OCI-LY3 (cell line): Measurements from ENCODE around the gene RNF121.

ENCODE experiments used
- H2AFZ ChIP-seq: fragments of 200-600, 300-600 bp; shearing (Covaris generic); 2 replicates; pipeline ENCODE4 v1.6.0; 2014; ENCODE audit warnings: antibody characterized with exemption, low read depth, low read length
- H3K27ac ChIP-seq: fragments of 200-600, 300-600 bp; sonication (generic); 2 replicates; pipeline ENCODE4 v1.5.1; 2014; ENCODE audit warnings: mild to moderate bottlenecking, low read length, moderate library complexity, mixed read lengths
- H3K27me3 ChIP-seq: fragments of 200-600, 300-600 bp; sonication (generic); 2 replicates; pipeline ENCODE4 v1.6.1; 2014; ENCODE audit warnings: low read depth, low read length, mixed read lengths
- H3K36me3 ChIP-seq: fragments of 200-600, 300-600 bp; sonication (generic); replicated peaks from 2 replicates; pipeline ENCODE3; 2014; ENCODE audit warnings: low read depth, low read length, mixed read lengths
- H3K4me1 ChIP-seq: fragments of 300-600, 200-600 bp; sonication (generic); 2 replicates; pipeline ENCODE4 v1.6.1; 2014; ENCODE audit warnings: low read length, mixed read lengths
- H3K4me2 ChIP-seq: fragments of 200-600, 300-600 bp; sonication (generic); 2 replicates; pipeline ENCODE4 v1.6.1; 2014; ENCODE audit warnings: low read length, mixed read lengths
- H3K4me3 ChIP-seq: fragments of 300-600, 200-600 bp; sonication (generic); 2 replicates; pipeline ENCODE4 v1.5.1; 2014; ENCODE audit warnings: antibody characterized with exemption, mild to moderate bottlenecking, low read length, moderate library complexity
- H3K79me2 ChIP-seq: fragments of 300-600, 200-600 bp; shearing (Covaris generic); 2 replicates; pipeline ENCODE4 v1.6.1; 2014; ENCODE audit warnings: mild to moderate bottlenecking, low read length, mixed read lengths
- H3K9ac ChIP-seq: fragments of 300-600, 200-600 bp; shearing (Covaris generic); 2 replicates; pipeline ENCODE4 v1.6.0; 2014; ENCODE audit warnings: mild to moderate bottlenecking, low read length, moderate library complexity
- H3K9me3 ChIP-seq: fragments of 200-600, 300-600 bp; shearing (Covaris generic); 2 replicates; pipeline ENCODE4 v1.6.1; 2014; ENCODE audit warnings: low read length, mixed read lengths; ENCODE audit not compliant: insufficient read depth
- H4K20me1 ChIP-seq: fragments of 200-600, 300-600 bp; sonication (generic); 2 replicates; pipeline ENCODE4 v1.6.1; 2016; ENCODE audit warnings: low read length, mixed read lengths; ENCODE audit not compliant: insufficient read depth
- CTCF ChIP-seq: fragments of 200-600, 300-600 bp; sonication (generic); IDR thresholded peaks from 2 replicates; pipeline ENCODE4 v1.5.1; 2014; ENCODE audit warnings: antibody characterized with exemption, low read length, low read depth
- EZH2phosphoT487 ChIP-seq: fragments of 200-600 bp; shearing (Covaris generic); IDR thresholded peaks from 2 replicates; pipeline ENCODE4 v1.6.1; 2018; ENCODE audit warnings: antibody characterized with exemption, mixed run types, low read depth

RNF121 gene

GRCh38 chr11:72010529-72011233 lies 81.8 kb downstream of the RNF121 start:
- H4K20me1 ChIP-seq, result no peaks in the 10 kb centered on the region; the same call in 1 of the 2 replicates
- peaks cover 85% of the 10 kb centered on the region for H3K36me3 ChIP-seq

DNA sequence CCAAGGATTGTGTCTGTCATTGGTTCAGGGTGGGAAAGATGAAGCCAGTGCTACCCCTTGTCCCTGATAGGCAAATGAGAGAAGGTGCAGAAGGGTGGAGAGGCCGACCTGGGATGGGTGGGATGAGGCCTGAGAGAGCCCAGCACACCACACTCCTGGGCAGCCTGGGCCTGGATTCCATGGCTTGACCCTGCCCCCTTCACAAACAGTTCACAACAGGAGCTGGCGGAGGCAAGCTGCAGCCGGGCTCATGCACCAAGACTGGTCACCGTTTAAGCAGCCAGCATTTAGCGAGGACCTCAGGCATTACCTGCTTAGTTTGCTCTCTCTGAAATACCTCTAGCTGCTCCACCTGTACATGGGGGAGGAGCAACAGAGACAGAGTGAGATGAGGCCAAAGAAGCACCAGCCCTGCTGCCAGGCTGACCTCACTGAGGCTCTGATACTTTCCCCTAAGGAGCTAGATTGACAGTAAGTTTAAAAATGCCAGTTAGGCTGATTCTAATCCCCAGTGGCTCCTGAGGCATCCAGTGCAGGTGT lies 83.3 kb downstream of the RNF121 start:
- TF ChIP-seq EZH2phosphoT487 (no peak), CTCF (no peak)
- H3K4me3 ChIP-seq, result no peak overlapping the region
- H4K20me1 ChIP-seq, result no peaks in the 10 kb centered on the region; the same call in 1 of the 2 replicates
- no peaks in the 10 kb centered on the region for H3K4me1 ChIP-seq
- no peaks in the 10 kb centered on the region for H3K79me2 ChIP-seq
- no peak overlapping the region for H3K4me2 ChIP-seq
- no peak overlapping the region for H2AFZ ChIP-seq
- H3K27me3 ChIP-seq, result no peaks in the 10 kb centered on the region
- H3K27ac ChIP-seq, result no peak overlapping the region
- H3K36me3 ChIP-seq, result peaks cover 81% of the 10 kb centered on the region
- H3K9ac ChIP-seq, result no peak overlapping the region
- H3K9me3 ChIP-seq, result no peaks in the 10 kb centered on the region

More at GRCh38 chr11:72010529-72011233, 81.8 kb downstream of the RNF121 start:
- Histone ChIP-seq H3K27me3 (no peaks in the 10 kb centered on the region), H3K9me3 (no peaks in the 10 kb centered on the region), H2AFZ (no peak overlapping the region), H3K27ac (no peak overlapping the region), H3K4me3 (no peak overlapping the region), H3K79me2 (no peaks in the 10 kb centered on the region), H3K4me2 (no peak overlapping the region), H3K4me1 (no peaks in the 10 kb centered on the region), H3K9ac (no peak overlapping the region)
- TF ChIP-seq EZH2phosphoT487 (no peak), CTCF (no peak)

DNA sequence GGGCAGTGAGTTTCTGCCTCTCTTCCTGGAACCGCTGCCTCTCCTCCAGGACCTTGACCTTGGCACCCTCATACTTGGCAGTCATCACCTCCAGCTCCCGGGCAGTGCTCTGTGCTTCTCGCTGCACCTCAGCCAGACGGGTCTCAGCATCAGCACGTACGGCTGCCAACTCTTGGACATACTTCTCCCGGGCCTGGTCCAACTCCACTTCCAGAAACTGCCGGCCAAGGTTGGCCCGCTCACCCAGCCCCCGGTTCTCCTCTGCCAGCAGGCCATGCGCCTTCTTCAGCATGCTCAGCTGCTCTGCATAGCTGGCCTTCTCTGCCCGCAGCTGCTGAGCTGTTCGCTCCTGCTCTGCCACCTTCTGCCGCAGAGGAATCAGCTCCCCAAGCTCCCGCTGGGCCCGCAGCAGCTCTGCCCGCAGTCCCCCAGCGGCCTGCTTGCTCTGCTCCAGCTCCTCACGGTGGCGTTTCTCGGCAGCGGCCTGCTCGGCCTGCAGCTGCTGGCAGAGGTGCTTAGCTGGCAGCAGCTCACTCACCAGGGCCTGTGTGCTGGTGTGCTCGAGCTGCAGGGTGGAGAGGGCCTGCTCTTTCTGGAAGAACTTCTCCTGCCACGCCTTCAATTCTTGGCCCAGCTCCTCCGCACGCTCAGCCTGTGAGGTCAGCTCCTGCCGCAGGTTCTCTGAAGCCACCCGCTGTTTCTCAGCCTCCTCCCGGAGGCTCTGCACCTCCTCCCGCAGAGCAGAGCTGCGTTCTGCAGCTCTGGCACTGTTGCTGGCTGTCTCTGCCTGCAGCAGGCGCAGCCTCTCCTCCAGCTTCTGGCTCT lies 84.3 kb downstream of the RNF121 start:
- peaks cover 82% of the 10 kb centered on the region for H3K36me3 ChIP-seq
- no peak overlapping the region for H3K4me3 ChIP-seq
- H3K79me2 ChIP-seq, result no peaks in the 10 kb centered on the region
- TF ChIP-seq CTCF, result no peak
- TF ChIP-seq EZH2phosphoT487, result no peak
- H3K27ac ChIP-seq, result no peak overlapping the region
- no peak overlapping the region for H2AFZ ChIP-seq
- H3K9ac ChIP-seq, result no peak overlapping the region
- H3K27me3 ChIP-seq, result no peaks in the 10 kb centered on the region
- H4K20me1 ChIP-seq, result no peaks in the 10 kb centered on the region; the same call in 1 of the 2 replicates
- no peaks in the 10 kb centered on the region for H3K9me3 ChIP-seq
- H3K4me2 ChIP-seq, result no peak overlapping the region
- H3K4me1 ChIP-seq, result no peaks in the 10 kb centered on the region
